ENCODE measurements around the gene NDUFB1.
A peak's percentile ranks its signal among the peaks of the same experiment; 100 is the strongest.

NDUFB1 gene

GRCh38 chr14:92121670-92122350 lies at the start of gene NDUFB1, which contains the start of gene CPSF2:
NDUFB1 (minus strand) TSS chr14:92121706; CDS start chr14:92117637, 4,069 bp downstream.
CPSF2 (plus strand) TSS chr14:92121969; CDS start chr14:92130985, 9,016 bp downstream.
- peak; percentile 79 for DNase-seq

GRCh38 chr14:92164958-92165357 lies 43.5 kb upstream of the NDUFB1 start:
- DNase-seq = no peak

GRCh38 chr14:92161521-92161920 lies 40.0 kb upstream of the NDUFB1 start:
- DNase-seq = no peak

- no peak for DNase-seq
These were observed 39.1 kb upstream of the NDUFB1 start for GRCh38 chr14:92160619-92161018.

- no peak for DNase-seq
These were observed 32.9 kb upstream of the NDUFB1 start for GRCh38 chr14:92154283-92154942.

- DNase-seq = no peak
These were observed 32.1 kb upstream of the NDUFB1 start for GRCh38 chr14:92153581-92153980.

- no peak for DNase-seq
These were observed 23.2 kb upstream of the NDUFB1 start for GRCh38 chr14:92144708-92145107.

GRCh38 chr14:92143962-92144361 lies 22.5 kb upstream of the NDUFB1 start:
- no peak for DNase-seq

GRCh38 chr14:92143309-92143708 lies 21.8 kb upstream of the NDUFB1 start:
- no peak for DNase-seq

- DNase-seq = peak; percentile 75
These were observed 13.8 kb upstream of the NDUFB1 start for GRCh38 chr14:92135269-92135668.

- DNase-seq = no peak
These were observed 12.9 kb upstream of the NDUFB1 start for GRCh38 chr14:92134456-92134855.

GRCh38 chr14:92122761-92123160 lies 1.3 kb upstream of the NDUFB1 start:
- DNase-seq = no peak

- peak; percentile 33 for DNase-seq
These were observed 808 bp upstream of the NDUFB1 start for GRCh38 chr14:92122351-92122677.

GRCh38 chr14:92121207-92121669 lies 268 bp downstream of the NDUFB1 start:
- DNase-seq = no peak

GRCh38 chr14:92109490-92109889 lies 12.0 kb downstream of the NDUFB1 start:
- no peak for DNase-seq

- DNase-seq = no peak
These were observed 12.9 kb downstream of the NDUFB1 start for GRCh38 chr14:92108345-92109254.

- peak; percentile 100 for DNase-seq
These were observed 15.2 kb downstream of the NDUFB1 start, which contains the start of gene ATXN3 for GRCh38 chr14:92106143-92106926. ATXN3 (minus strand) TSS chr14:92106582; CDS start chr14:92106552, 30 bp downstream.

- DNase-seq = no peak
These were observed 15.7 kb downstream of the NDUFB1 start for GRCh38 chr14:92105893-92106142.

GRCh38 chr14:92105073-92105892 lies 16.2 kb downstream of the NDUFB1 start:
- DNase-seq = no peak

- no peak for DNase-seq
These were observed 18.0 kb downstream of the NDUFB1 start for GRCh38 chr14:92103363-92103989.

GRCh38 chr14:92099802-92100201 lies 21.7 kb downstream of the NDUFB1 start:
- DNase-seq = no peak
